OCI-LY3 (cell line): Measurements from ENCODE around the gene CDH4.

ENCODE experiments used
- H2AFZ ChIP-seq: fragments of 200-600, 300-600 bp; shearing (Covaris generic); 2 replicates; pipeline ENCODE4 v1.6.0; 2014; ENCODE audit warnings: antibody characterized with exemption, low read depth, low read length
- H3K27ac ChIP-seq: fragments of 200-600, 300-600 bp; sonication (generic); 2 replicates; pipeline ENCODE4 v1.5.1; 2014; ENCODE audit warnings: mild to moderate bottlenecking, low read length, moderate library complexity, mixed read lengths
- H3K27me3 ChIP-seq: fragments of 200-600, 300-600 bp; sonication (generic); 2 replicates; pipeline ENCODE4 v1.6.1; 2014; ENCODE audit warnings: low read depth, low read length, mixed read lengths
- H3K36me3 ChIP-seq: fragments of 200-600, 300-600 bp; sonication (generic); replicated peaks from 2 replicates; pipeline ENCODE3; 2014; ENCODE audit warnings: low read depth, low read length, mixed read lengths
- H3K4me1 ChIP-seq: fragments of 300-600, 200-600 bp; sonication (generic); 2 replicates; pipeline ENCODE4 v1.6.1; 2014; ENCODE audit warnings: low read length, mixed read lengths
- H3K4me2 ChIP-seq: fragments of 200-600, 300-600 bp; sonication (generic); 2 replicates; pipeline ENCODE4 v1.6.1; 2014; ENCODE audit warnings: low read length, mixed read lengths
- H3K4me3 ChIP-seq: fragments of 300-600, 200-600 bp; sonication (generic); 2 replicates; pipeline ENCODE4 v1.5.1; 2014; ENCODE audit warnings: antibody characterized with exemption, mild to moderate bottlenecking, low read length, moderate library complexity
- H3K79me2 ChIP-seq: fragments of 300-600, 200-600 bp; shearing (Covaris generic); 2 replicates; pipeline ENCODE4 v1.6.1; 2014; ENCODE audit warnings: mild to moderate bottlenecking, low read length, mixed read lengths
- H3K9ac ChIP-seq: fragments of 300-600, 200-600 bp; shearing (Covaris generic); 2 replicates; pipeline ENCODE4 v1.6.0; 2014; ENCODE audit warnings: mild to moderate bottlenecking, low read length, moderate library complexity
- H3K9me3 ChIP-seq: fragments of 200-600, 300-600 bp; shearing (Covaris generic); 2 replicates; pipeline ENCODE4 v1.6.1; 2014; ENCODE audit warnings: low read length, mixed read lengths; ENCODE audit not compliant: insufficient read depth
- H4K20me1 ChIP-seq: fragments of 200-600, 300-600 bp; sonication (generic); 2 replicates; pipeline ENCODE4 v1.6.1; 2016; ENCODE audit warnings: low read length, mixed read lengths; ENCODE audit not compliant: insufficient read depth
- EZH2phosphoT487 ChIP-seq: fragments of 200-600 bp; shearing (Covaris generic); IDR thresholded peaks from 2 replicates; pipeline ENCODE4 v1.6.1; 2018; ENCODE audit warnings: antibody characterized with exemption, mixed run types, low read depth
- TF ChIP-seq, protein P1 (sequence below): fragments of 200-600, 300-600 bp; sonication (generic); IDR thresholded peaks from 2 replicates; pipeline ENCODE4 v1.5.1; 2014; ENCODE audit warnings: antibody characterized with exemption, low read length, low read depth

CDH4 gene

DNA sequence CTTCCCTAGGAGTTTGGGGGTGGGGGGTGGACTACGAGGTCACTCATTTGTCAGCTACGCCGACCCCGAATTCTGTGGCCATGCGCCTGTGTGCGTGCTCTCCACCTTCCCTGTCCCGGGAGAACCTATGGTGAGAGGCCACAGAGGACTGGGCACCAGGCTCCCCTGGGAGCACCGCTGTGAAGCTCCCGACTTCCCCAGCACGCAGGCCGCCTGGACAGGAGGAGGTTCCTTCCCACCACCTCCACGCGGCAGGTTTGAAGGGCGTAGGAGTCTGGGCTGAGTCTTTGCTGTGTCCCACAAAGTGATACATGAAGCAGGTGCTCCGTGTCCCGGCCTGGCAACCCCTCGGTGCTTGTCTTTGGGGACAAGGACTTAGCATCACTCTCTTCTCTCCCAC, 107.2 kb downstream of the CDH4 start:
- Histone ChIP-seq H2AFZ (no peak overlapping the region), H3K9ac (no peak overlapping the region), H3K4me1 (no peaks in the 10 kb centered on the region), H3K4me2 (no peak overlapping the region), H3K36me3 (no peaks in the 10 kb centered on the region), H3K27ac (no peak overlapping the region), H3K9me3 (no peaks in the 10 kb centered on the region; the same call in 1 of the 2 replicates), H3K27me3 (no peaks in the 10 kb centered on the region), H3K4me3 (no peak overlapping the region), H4K20me1 (no peaks in the 10 kb centered on the region), H3K79me2 (no peaks in the 10 kb centered on the region)
- TF ChIP-seq, protein P1, sequence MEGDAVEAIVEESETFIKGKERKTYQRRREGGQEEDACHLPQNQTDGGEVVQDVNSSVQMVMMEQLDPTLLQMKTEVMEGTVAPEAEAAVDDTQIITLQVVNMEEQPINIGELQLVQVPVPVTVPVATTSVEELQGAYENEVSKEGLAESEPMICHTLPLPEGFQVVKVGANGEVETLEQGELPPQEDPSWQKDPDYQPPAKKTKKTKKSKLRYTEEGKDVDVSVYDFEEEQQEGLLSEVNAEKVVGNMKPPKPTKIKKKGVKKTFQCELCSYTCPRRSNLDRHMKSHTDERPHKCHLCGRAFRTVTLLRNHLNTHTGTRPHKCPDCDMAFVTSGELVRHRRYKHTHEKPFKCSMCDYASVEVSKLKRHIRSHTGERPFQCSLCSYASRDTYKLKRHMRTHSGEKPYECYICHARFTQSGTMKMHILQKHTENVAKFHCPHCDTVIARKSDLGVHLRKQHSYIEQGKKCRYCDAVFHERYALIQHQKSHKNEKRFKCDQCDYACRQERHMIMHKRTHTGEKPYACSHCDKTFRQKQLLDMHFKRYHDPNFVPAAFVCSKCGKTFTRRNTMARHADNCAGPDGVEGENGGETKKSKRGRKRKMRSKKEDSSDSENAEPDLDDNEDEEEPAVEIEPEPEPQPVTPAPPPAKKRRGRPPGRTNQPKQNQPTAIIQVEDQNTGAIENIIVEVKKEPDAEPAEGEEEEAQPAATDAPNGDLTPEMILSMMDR, result no peak
- TF ChIP-seq EZH2phosphoT487, result no peak

DNA sequence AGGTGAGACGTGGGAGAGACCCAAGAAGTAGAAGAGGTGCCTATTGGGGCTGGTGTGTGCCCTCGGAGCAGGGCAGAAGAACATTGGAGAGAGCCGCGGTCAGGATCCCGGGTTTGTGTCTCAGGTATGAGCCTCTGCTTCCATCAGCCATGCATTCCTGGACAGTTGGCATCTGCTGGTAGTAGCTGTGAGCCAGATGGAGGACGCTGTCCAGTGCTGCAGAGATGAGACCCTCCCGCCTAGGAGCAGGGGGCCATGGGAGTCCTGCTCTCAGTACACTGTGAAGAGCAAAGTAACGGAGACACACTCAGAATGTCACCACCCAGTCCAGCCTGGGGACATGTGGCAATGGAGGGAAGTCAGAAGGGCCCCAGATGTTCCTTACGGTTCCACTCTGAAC, 108.2 kb downstream of the CDH4 start:
- no peaks in the 10 kb centered on the region for H3K27me3 ChIP-seq
- no peaks in the 10 kb centered on the region; the same call in 1 of the 2 replicates for H3K9me3 ChIP-seq
- H3K9ac ChIP-seq, result no peak overlapping the region
- no peaks in the 10 kb centered on the region for H3K4me1 ChIP-seq
- H3K4me3 ChIP-seq, result no peak overlapping the region
- H3K36me3 ChIP-seq, result no peaks in the 10 kb centered on the region
- H2AFZ ChIP-seq, result no peak overlapping the region
- no peaks in the 10 kb centered on the region for H3K79me2 ChIP-seq
- no peak overlapping the region for H3K27ac ChIP-seq
- TF ChIP-seq, protein P1, result no peak
- no peak for TF ChIP-seq EZH2phosphoT487
- no peak overlapping the region for H3K4me2 ChIP-seq
- H4K20me1 ChIP-seq, result no peaks in the 10 kb centered on the region

DNA sequence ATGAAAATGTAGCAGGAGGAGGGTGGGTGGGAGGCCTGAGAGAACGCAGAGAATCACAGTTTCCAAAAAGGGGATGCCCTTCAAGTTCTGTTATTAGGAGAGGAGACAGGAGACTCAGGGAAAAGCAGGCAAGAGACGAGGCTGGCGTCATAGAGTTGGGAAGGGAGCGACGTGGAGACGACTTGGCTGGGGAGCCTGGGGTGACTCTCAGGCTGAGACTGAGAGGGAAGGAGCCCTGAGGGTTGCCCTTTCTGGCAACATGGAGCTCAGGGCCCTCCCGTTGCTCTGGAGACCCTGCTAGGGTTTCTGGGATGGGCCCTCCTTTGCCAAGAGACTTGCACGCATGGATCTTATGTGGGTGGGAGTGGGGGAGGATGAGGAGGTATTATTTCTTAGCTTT, 108.9 kb downstream of the CDH4 start:
- TF ChIP-seq, protein P1, result no peak
- TF ChIP-seq EZH2phosphoT487, result no peak
- H3K36me3 ChIP-seq, result no peaks in the 10 kb centered on the region
- no peaks in the 10 kb centered on the region for H3K4me1 ChIP-seq
- H3K79me2 ChIP-seq, result no peaks in the 10 kb centered on the region
- H3K9me3 ChIP-seq, result no peaks in the 10 kb centered on the region; the same call in 1 of the 2 replicates
- no peak overlapping the region for H3K4me2 ChIP-seq
- no peak overlapping the region for H2AFZ ChIP-seq
- H3K9ac ChIP-seq, result no peak overlapping the region
- no peak overlapping the region for H3K27ac ChIP-seq
- H4K20me1 ChIP-seq, result no peaks in the 10 kb centered on the region
- H3K4me3 ChIP-seq, result no peak overlapping the region
- H3K27me3 ChIP-seq, result no peaks in the 10 kb centered on the region

DNA sequence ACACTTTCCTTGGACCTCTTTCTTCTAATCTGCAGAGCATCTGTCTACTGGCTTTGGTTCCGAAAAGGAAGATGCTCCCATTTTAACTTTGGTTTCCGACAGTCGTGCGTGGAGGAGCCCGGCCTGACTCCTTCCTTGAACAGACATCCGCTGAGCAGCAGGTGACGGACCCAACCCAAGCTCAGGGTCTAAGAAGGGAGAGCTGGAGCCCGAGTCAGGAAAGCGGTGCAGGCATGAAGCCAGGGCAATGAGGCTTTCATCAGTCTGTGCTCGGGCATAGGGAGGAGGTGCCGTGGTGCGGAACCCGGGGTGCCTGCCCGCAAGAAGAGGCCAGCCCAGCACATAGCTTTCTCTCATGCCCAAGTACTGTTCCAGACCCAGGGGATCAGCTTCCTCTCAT, 109.4 kb downstream of the CDH4 start:
- TF ChIP-seq, protein P1, result no peak
- no peak for TF ChIP-seq EZH2phosphoT487
- H3K27me3 ChIP-seq, result no peaks in the 10 kb centered on the region

More for the DNA sequence above, 109.4 kb downstream of the CDH4 start:
- H3K4me2 ChIP-seq, result no peak overlapping the region
- no peaks in the 10 kb centered on the region for H3K4me1 ChIP-seq
- no peaks in the 10 kb centered on the region for H3K79me2 ChIP-seq
- H3K4me3 ChIP-seq, result no peak overlapping the region
- H3K9ac ChIP-seq, result no peak overlapping the region
- no peaks in the 10 kb centered on the region for H3K36me3 ChIP-seq
- H3K27ac ChIP-seq, result no peak overlapping the region
- no peak overlapping the region for H2AFZ ChIP-seq
- H4K20me1 ChIP-seq, result no peaks in the 10 kb centered on the region
- H3K9me3 ChIP-seq, result no peaks in the 10 kb centered on the region; the same call in 1 of the 2 replicates
